Trophoblast cell (in vitro differentiated cells and primary cell): ENCODE measurements around the gene CILP2.

Experiments used
- DNase-seq, 2 donors: peaks; one replicate each; pipeline ENCODE4 v3.0.0-alpha.2; 2016
- H2AFZ ChIP-seq: 2 replicates; pipeline ENCODE4 v1.6.1; 2013; ENCODE audit warnings: low read length, moderate library complexity, mild to moderate bottlenecking; ENCODE audit not compliant: insufficient read depth, poor library complexity
- H2AK5ac ChIP-seq: 2 replicates; pipeline ENCODE4 v1.6.1; 2013; ENCODE audit warnings: mild to moderate bottlenecking, low read length
- H2BK120ac ChIP-seq: 2 replicates; pipeline ENCODE4 v1.6.1; 2013; ENCODE audit warnings: low read length, mild to moderate bottlenecking, moderate library complexity; ENCODE audit not compliant: insufficient read depth, poor library complexity
- H2BK12ac ChIP-seq: 2 replicates; pipeline ENCODE4 v1.6.1; 2013; ENCODE audit warnings: mild to moderate bottlenecking, low read length, moderate library complexity
- H2BK5ac ChIP-seq: 2 replicates; pipeline ENCODE4 v1.6.1; 2013; ENCODE audit warnings: low read length, low read depth, moderate library complexity, mild to moderate bottlenecking; ENCODE audit not compliant: poor library complexity
- H3K14ac ChIP-seq: 2 replicates; pipeline ENCODE4 v1.6.1; 2013; ENCODE audit warnings: mild to moderate bottlenecking, low read length
- H3K18ac ChIP-seq: 2 replicates; pipeline ENCODE4 v1.6.1; 2013; ENCODE audit warnings: mild to moderate bottlenecking, low read length
- H3K23ac ChIP-seq: 2 replicates; pipeline ENCODE4 v1.6.1; 2013; ENCODE audit warnings: low read length
- H3K27ac ChIP-seq: 2 replicates; pipeline ENCODE4 v1.5.1; 2013; ENCODE audit warnings: low read depth, mild to moderate bottlenecking, inconsistent platforms, low read length, moderate library complexity
- H3K27me3 ChIP-seq: 2 replicates; pipeline ENCODE4 v1.6.1; 2013; ENCODE audit warnings: inconsistent platforms, mild to moderate bottlenecking, low read length, moderate library complexity; ENCODE audit not compliant: insufficient read depth
- H3K36me3 ChIP-seq, 2 experiments: 1 replicate in 1 of 2; 2 replicates in 1 of 2; pipeline ENCODE4 v1.6.1; 2013; ENCODE audit warnings: low read length in 2 of 2, mild to moderate bottlenecking in 2 of 2, moderate library complexity in 1 of 2; ENCODE audit not compliant: insufficient read depth in 2 of 2, control insufficient read depth in 1 of 2
- H3K4ac ChIP-seq: 2 replicates; pipeline ENCODE4 v1.6.1; 2013; ENCODE audit warnings: low read depth, mild to moderate bottlenecking, low read length, moderate library complexity
- H3K4me1 ChIP-seq, 2 experiments: 1 replicate in 1 of 2; 2 replicates in 1 of 2; pipeline ENCODE4 v1.6.1; 2013; ENCODE audit warnings: low read length in 2 of 2, mild to moderate bottlenecking in 2 of 2, moderate library complexity in 1 of 2; ENCODE audit not compliant: insufficient read depth in 2 of 2, control insufficient read depth in 1 of 2
- H3K4me2 ChIP-seq: 2 replicates; pipeline ENCODE4 v1.6.1; 2013; ENCODE audit warnings: inconsistent platforms, mild to moderate bottlenecking, low read length, moderate library complexity
- H3K4me3 ChIP-seq: 2 replicates; pipeline ENCODE4 v1.5.1; 2013; ENCODE audit warnings: mild to moderate bottlenecking, low read depth, low read length, inconsistent platforms
- H3K79me1 ChIP-seq: one replicate; pipeline ENCODE4 v1.6.1; 2013; ENCODE audit warnings: low read length
- H3K79me2 ChIP-seq: 2 replicates; pipeline ENCODE4 v1.6.1; 2013; ENCODE audit warnings: low read length, mild to moderate bottlenecking; ENCODE audit not compliant: control insufficient read depth, insufficient read depth, poor library complexity
- H3K9ac ChIP-seq: 2 replicates; pipeline ENCODE4 v1.6.1; 2013; ENCODE audit warnings: mild to moderate bottlenecking, low read length
- H3K9me3 ChIP-seq: 2 replicates; pipeline ENCODE4 v1.6.1; 2013; ENCODE audit warnings: low read depth, mild to moderate bottlenecking, control low read depth, inconsistent platforms, low read length; ENCODE audit not compliant: insufficient read depth
- H4K12ac ChIP-seq: 2 replicates; pipeline ENCODE4 v1.6.1; 2013; ENCODE audit warnings: low read depth, mild to moderate bottlenecking, low read length, moderate library complexity
- H4K8ac ChIP-seq: 2 replicates; pipeline ENCODE4 v1.6.1; 2013; ENCODE audit warnings: low read depth, mild to moderate bottlenecking, low read length, moderate library complexity
- H4K91ac ChIP-seq: one replicate; pipeline ENCODE4 v1.6.1; 2013; ENCODE audit warnings: low read depth, mild to moderate bottlenecking, low read length, moderate library complexity
- WGBS: extraction: QIAGEN DNeasy Blood & Tissue Kit; methylation state at CpG from one replicate; pipeline ENCODE4 v1.1.7; 2013; ENCODE audit warnings: missing lambda C conversion rate; ENCODE audit not compliant: insufficient read length, insufficient coverage; ENCODE audit errors: extremely low coverage; 5-methylcytosine and 5-hydroxymethylcytosine counted together

Gene CILP2

GRCh38 chr19:19515642-19516519 lies 22.2 kb upstream of the CILP2 start, which contains the start of gene NDUFA13:
Gene NDUFA13, plus strand, starts transcription at chr19:19516225. Its CDS starts 14 bp downstream, at chr19:19516239.
- Histone ChIP-seq H2BK120ac (peak within 1 kb of the TSS; percentile 70), H3K4me3 (peak within 1 kb of the TSS; percentile 76), H3K23ac (no peak within 1 kb of the TSS), H3K79me2 (peaks cover 8% of the 10 kb centered on the region), H3K27ac (peak within 1 kb of the TSS; percentile 46), H3K4me2 (peak within 1 kb of the TSS; percentile 76), H3K9me3 (peaks cover 10% of the 10 kb centered on the region), H2BK12ac (no peak within 1 kb of the TSS), H2AFZ (peak within 1 kb of the TSS; percentile 85), H3K18ac (peak within 1 kb of the TSS; percentile 88), H3K4ac (peak within 1 kb of the TSS; percentile 95), H2BK5ac (peak within 1 kb of the TSS; percentile 42), H3K9ac (peak within 1 kb of the TSS; percentile 91), H3K27me3 (no peaks in the 10 kb centered on the region), H2AK5ac (peak within 1 kb of the TSS; percentile 77), H3K4me1 (peaks cover 5 to 6% of the 10 kb centered on the region in 2 experiments), H3K79me1 (peaks cover 10% of the 10 kb centered on the region), H3K36me3 (peaks cover 11 to 22% of the 10 kb centered on the region in 2 experiments), H4K91ac (peak within 1 kb of the TSS; percentile 80), H3K14ac (peak within 1 kb of the TSS; percentile 91), H4K8ac (peak within 1 kb of the TSS; percentile 87), H4K12ac (peak within 1 kb of the TSS; percentile 82)
- DNase-seq: peak; percentile 91 to 99
- WGBS: no CpG with 5 or more reads among the region's 61 CpGs

- H2BK120ac ChIP-seq: no peak overlapping the region
Measured at GRCh38 chr19:19517235-19517619, 20.8 kb upstream of the CILP2 start.

GRCh38 chr19:19520989-19521388 lies 17.1 kb upstream of the CILP2 start:
- H3K27ac ChIP-seq: no peak overlapping the region
- H4K12ac ChIP-seq: no peak overlapping the region
- H3K4me1 ChIP-seq: no peaks in the 10 kb centered on the region
- DNase-seq: no peak
- H3K9me3 ChIP-seq: no peaks in the 10 kb centered on the region
- no peak overlapping the region for H2AFZ ChIP-seq
- no peak overlapping the region for H4K8ac ChIP-seq
- H3K36me3 ChIP-seq: peaks cover 17 to 34% of the 10 kb centered on the region in 2 experiments
- no peak overlapping the region for H3K4me3 ChIP-seq
- no peak overlapping the region for H2BK5ac ChIP-seq
- H2BK12ac ChIP-seq: no peak overlapping the region
- H3K18ac ChIP-seq: no peak overlapping the region
- H3K23ac ChIP-seq: no peak overlapping the region
- H3K14ac ChIP-seq: no peak overlapping the region
- no CpG with 5 or more reads among the region's 6 CpGs for WGBS
- H4K91ac ChIP-seq: no peak overlapping the region
- H3K4me2 ChIP-seq: no peak overlapping the region
- no peak overlapping the region for H3K4ac ChIP-seq
- no peak overlapping the region for H3K9ac ChIP-seq
- no peak overlapping the region for H2BK120ac ChIP-seq
- peaks cover 4% of the 10 kb centered on the region for H3K79me2 ChIP-seq
- no peaks in the 10 kb centered on the region for H3K27me3 ChIP-seq
- peaks cover 5% of the 10 kb centered on the region for H3K79me1 ChIP-seq
- no peak overlapping the region for H2AK5ac ChIP-seq

More at GRCh38 chr19:19517235-19517619, 20.8 kb upstream of the CILP2 start:
- Histone ChIP-seq H3K79me2 (peaks cover 8% of the 10 kb centered on the region), H3K36me3 (peaks cover 11 to 22% of the 10 kb centered on the region in 2 experiments), H4K8ac (no peak overlapping the region), H3K23ac (no peak overlapping the region), H4K91ac (no peak overlapping the region), H3K14ac (no peak overlapping the region), H3K4me1 (peaks cover 5 to 6% of the 10 kb centered on the region in 2 experiments), H3K79me1 (peaks cover 10% of the 10 kb centered on the region), H3K27ac (no peak overlapping the region), H2AK5ac (no peak overlapping the region), H2BK12ac (no peak overlapping the region), H3K4ac (no peak overlapping the region), H3K18ac (no peak overlapping the region), H3K9me3 (peaks cover 10% of the 10 kb centered on the region), H3K4me3 (no peak overlapping the region), H2AFZ (no peak overlapping the region), H3K4me2 (no peak overlapping the region), H4K12ac (no peak overlapping the region), H2BK5ac (no peak overlapping the region), H3K27me3 (no peaks in the 10 kb centered on the region), H3K9ac (no peak overlapping the region)
- WGBS: no CpG with 5 or more reads among the region's 10 CpGs
- no peak for DNase-seq

- Histone ChIP-seq H3K27me3 (no peaks in the 10 kb centered on the region), H3K4me3 (no peak overlapping the region), H2AFZ (no peak overlapping the region), H3K14ac (no peak overlapping the region), H4K8ac (no peak overlapping the region), H3K36me3 (peaks cover 36 to 53% of the 10 kb centered on the region in 2 experiments), H2BK120ac (no peak overlapping the region), H4K12ac (no peak overlapping the region), H2BK5ac (no peak overlapping the region), H2AK5ac (no peak overlapping the region), H3K9ac (no peak overlapping the region), H3K79me2 (no peaks in the 10 kb centered on the region), H4K91ac (no peak overlapping the region), H3K4me1 (no peaks in the 10 kb centered on the region), H3K18ac (no peak overlapping the region), H3K23ac (no peak overlapping the region), H3K79me1 (no peaks in the 10 kb centered on the region), H3K9me3 (no peaks in the 10 kb centered on the region), H3K4me2 (no peak overlapping the region), H2BK12ac (no peak overlapping the region), H3K4ac (no peak overlapping the region), H3K27ac (no peak overlapping the region)
- no peak for DNase-seq
- WGBS: no CpG with 5 or more reads among the region's 3 CpGs
Measured at GRCh38 chr19:19523177-19523576, 14.9 kb upstream of the CILP2 start.
